Measurements from ENCODE around the gene ARL17B.
A peak's percentile ranks its signal among the peaks of the same experiment; 100 is the strongest.
"Not testable (repeated sequence)": the region's sequence is repeated elsewhere in the genome, so short reads cannot be mapped to it uniquely, and the experiment has no call there.

The ARL17B gene

GRCh38 chr17:46274238-46274637 is 87.3 kb downstream of the ARL17B start:
- Mint-ChIP-seq H3K4me3 (no peak overlapping the region), H3K27me3 (peaks cover 5% of the 10 kb centered on the region), H3K4me1 (ENCODE audit: low read depth) (peaks cover 7% of the 10 kb centered on the region), H3K9me3 (no peaks in the 10 kb centered on the region), H3K36me3 (ENCODE audit: low read depth) (no peaks in the 10 kb centered on the region), H3K27ac (no peak overlapping the region)
- intact Hi-C loops (cut with micrococcal nuclease), result no loop called here

- peaks cover 5% of the 10 kb centered on the region for H3K27me3 Mint-ChIP-seq
- no peak overlapping the region for H3K27ac Mint-ChIP-seq
- intact Hi-C loops (cut with micrococcal nuclease), result no loop called here
These were observed 87.9 kb downstream of the ARL17B start for GRCh38 chr17:46273541-46274236.

GRCh38 chr17:46270032-46270431 is 91.5 kb downstream of the ARL17B start:
- Mint-ChIP-seq H3K4me1 (ENCODE audit: low read depth) (peaks cover 34% of the 10 kb centered on the region), H3K9me3 (no peaks in the 10 kb centered on the region), H3K27me3 (peaks cover 10% of the 10 kb centered on the region), H3K4me3 (no peak overlapping the region), H3K27ac (no peak overlapping the region), H3K36me3 (ENCODE audit: low read depth) (peaks cover 7% of the 10 kb centered on the region)
- intact Hi-C loops (cut with micrococcal nuclease), result no loop called here

More at GRCh38 chr17:46273541-46274236, 87.9 kb downstream of the ARL17B start:
- Mint-ChIP-seq H3K9me3 (no peaks in the 10 kb centered on the region), H3K4me3 (no peak overlapping the region), H3K36me3 (ENCODE audit: low read depth) (no peaks in the 10 kb centered on the region), H3K4me1 (ENCODE audit: low read depth) (peaks cover 7% of the 10 kb centered on the region)

- H3K27ac Mint-ChIP-seq, result peak overlapping the region; percentile 80
These were observed 94.7 kb downstream of the ARL17B start for GRCh38 chr17:46266656-46267544.

GRCh38 chr17:46266063-46266655 is 95.4 kb downstream of the ARL17B start:
- Mint-ChIP-seq H3K4me1 (ENCODE audit: low read depth) (peaks cover 39% of the 10 kb centered on the region), H3K27ac (peak overlapping the region; percentile 80), H3K4me3 (peak overlapping the region; percentile 68), H3K27me3 (peaks cover 14% of the 10 kb centered on the region)
- intact Hi-C loops (cut with micrococcal nuclease); H3K9me3 Mint-ChIP-seq; H3K36me3 Mint-ChIP-seq (ENCODE audit: low read depth): not testable (repeated sequence)

More at GRCh38 chr17:46266656-46267544, 94.7 kb downstream of the ARL17B start:
- Mint-ChIP-seq H3K4me3 (peak overlapping the region; percentile 87), H3K9me3 (no peaks in the 10 kb centered on the region), H3K36me3 (ENCODE audit: low read depth) (peaks cover 7% of the 10 kb centered on the region), H3K4me1 (ENCODE audit: low read depth) (peaks cover 39% of the 10 kb centered on the region), H3K27me3 (peaks cover 14% of the 10 kb centered on the region)
- intact Hi-C loops (cut with micrococcal nuclease), result no loop called here

- intact Hi-C loops (cut with micrococcal nuclease), result no loop called here
- Mint-ChIP-seq H3K27me3 (peaks cover 18% of the 10 kb centered on the region), H3K9me3 (no peaks in the 10 kb centered on the region), H3K4me1 (ENCODE audit: low read depth) (peaks cover 52% of the 10 kb centered on the region), H3K36me3 (ENCODE audit: low read depth) (peaks cover 7% of the 10 kb centered on the region), H3K27ac (no peak overlapping the region), H3K4me3 (no peak overlapping the region)
These were observed 96.9 kb downstream of the ARL17B start for GRCh38 chr17:46264456-46265198.

GRCh38 chr17:46262271-46262670 is 99.3 kb downstream of the ARL17B start:
- H3K36me3 Mint-ChIP-seq (ENCODE audit: low read depth), result peaks cover 4% of the 10 kb centered on the region
- intact Hi-C loops (cut with micrococcal nuclease), result no loop called here
- peaks cover 39% of the 10 kb centered on the region for H3K4me1 Mint-ChIP-seq (ENCODE audit: low read depth)
- no peak overlapping the region for H3K4me3 Mint-ChIP-seq
- no peaks in the 10 kb centered on the region for H3K9me3 Mint-ChIP-seq
- H3K27me3 Mint-ChIP-seq, result peaks cover 16% of the 10 kb centered on the region
- H3K27ac Mint-ChIP-seq, result no peak overlapping the region

- H3K36me3 Mint-ChIP-seq (ENCODE audit: low read depth); intact Hi-C loops (cut with micrococcal nuclease); H3K9me3 Mint-ChIP-seq: not testable (repeated sequence)
- Mint-ChIP-seq H3K4me1 (ENCODE audit: low read depth) (peaks cover 25% of the 10 kb centered on the region), H3K27ac (peak overlapping the region; percentile 75), H3K4me3 (peak overlapping the region; percentile 78), H3K27me3 (peaks cover 16% of the 10 kb centered on the region)
These were observed 101.5 kb downstream of the ARL17B start for GRCh38 chr17:46259845-46260661.

- intact Hi-C loops (cut with micrococcal nuclease); H3K36me3 Mint-ChIP-seq (ENCODE audit: low read depth); H3K27ac Mint-ChIP-seq; H3K4me3 Mint-ChIP-seq; H3K9me3 Mint-ChIP-seq: not testable (repeated sequence)
- Mint-ChIP-seq H3K4me1 (ENCODE audit: low read depth) (peaks cover 13% of the 10 kb centered on the region), H3K27me3 (peaks cover 12% of the 10 kb centered on the region)
These were observed 105.2 kb downstream of the ARL17B start for GRCh38 chr17:46256369-46256768.

- peaks cover 12% of the 10 kb centered on the region for H3K27me3 Mint-ChIP-seq
- H3K4me1 Mint-ChIP-seq (ENCODE audit: low read depth); intact Hi-C loops (cut with micrococcal nuclease); H3K36me3 Mint-ChIP-seq (ENCODE audit: low read depth); H3K4me3 Mint-ChIP-seq; H3K9me3 Mint-ChIP-seq; H3K27ac Mint-ChIP-seq: not testable (repeated sequence)
These were observed 107.4 kb downstream of the ARL17B start for GRCh38 chr17:46254215-46254614.

GRCh38 chr17:46253722-46254121 is 107.8 kb downstream of the ARL17B start:
- intact Hi-C loops (cut with micrococcal nuclease); H3K4me1 Mint-ChIP-seq (ENCODE audit: low read depth); H3K27ac Mint-ChIP-seq; H3K4me3 Mint-ChIP-seq; H3K36me3 Mint-ChIP-seq (ENCODE audit: low read depth); H3K9me3 Mint-ChIP-seq: not testable (repeated sequence)
- H3K27me3 Mint-ChIP-seq, result peaks cover 12% of the 10 kb centered on the region

GRCh38 chr17:46252804-46253203 is 108.8 kb downstream of the ARL17B start:
- intact Hi-C loops (cut with micrococcal nuclease); H3K4me1 Mint-ChIP-seq (ENCODE audit: low read depth); H3K9me3 Mint-ChIP-seq; H3K27ac Mint-ChIP-seq; H3K36me3 Mint-ChIP-seq (ENCODE audit: low read depth); H3K4me3 Mint-ChIP-seq: not testable (repeated sequence)
- H3K27me3 Mint-ChIP-seq, result peaks cover 12% of the 10 kb centered on the region

- H3K4me3 Mint-ChIP-seq; H3K36me3 Mint-ChIP-seq (ENCODE audit: low read depth): not testable (repeated sequence)
These were observed 112.4 kb downstream of the ARL17B start for GRCh38 chr17:46249153-46249552.

More at GRCh38 chr17:46249153-46249552, 112.4 kb downstream of the ARL17B start:
- intact Hi-C loops (cut with micrococcal nuclease); H3K9me3 Mint-ChIP-seq; H3K27ac Mint-ChIP-seq: not testable (repeated sequence)
- H3K27me3 Mint-ChIP-seq, result peaks cover 19% of the 10 kb centered on the region
- peaks cover 11% of the 10 kb centered on the region for H3K4me1 Mint-ChIP-seq (ENCODE audit: low read depth)
